Activated T-helper 9 cell treated with anti-CD3 and anti-CD28 coated beads, Interleukin-2, amount 50 U/mL, for 16 hours (primary cell): ENCODE data around the gene MED17.

Source experiments
- DNase-seq: peaks from one replicate; pipeline ENCODE4 v3.0.0-alpha.2; 2020; ENCODE audit warnings: low read depth

The MED17 gene

GRCh38 chr11:93817426-93818348 is 33.6 kb downstream of the MED17 start:
- DNase-seq = no peak

- no peak for DNase-seq
Observed at GRCh38 chr11:93819966-93820695, 36.0 kb downstream of the MED17 start.

- DNase-seq = no peak
Observed at GRCh38 chr11:93820847-93821246, 36.8 kb downstream of the MED17 start.

GRCh38 chr11:93821617-93822016 is 37.5 kb downstream of the MED17 start:
- no peak for DNase-seq

- DNase-seq = no peak
Observed at GRCh38 chr11:93822359-93822758, 38.3 kb downstream of the MED17 start.

- DNase-seq = no peak
Observed at GRCh38 chr11:93823210-93823609, 39.1 kb downstream of the MED17 start.

GRCh38 chr11:93827363-93827762 is 43.3 kb downstream of the MED17 start:
- DNase-seq = no peak

- DNase-seq = no peak
Observed at GRCh38 chr11:93829598-93829997, 45.5 kb downstream of the MED17 start.

- no peak for DNase-seq
Observed at GRCh38 chr11:93831343-93832127, 47.5 kb downstream of the MED17 start.

GRCh38 chr11:93832780-93833179 is 48.7 kb downstream of the MED17 start:
- DNase-seq = no peak

GRCh38 chr11:93838967-93839366 is 54.9 kb downstream of the MED17 start:
- DNase-seq = no peak

GRCh38 chr11:93840180-93840579 is 56.1 kb downstream of the MED17 start:
- no peak for DNase-seq

GRCh38 chr11:93840981-93841380 is 56.9 kb downstream of the MED17 start:
- no peak for DNase-seq

GRCh38 chr11:93841446-93841845 is 57.4 kb downstream of the MED17 start:
- no peak for DNase-seq

- DNase-seq = no peak
Observed at GRCh38 chr11:93842034-93842433, 58.0 kb downstream of the MED17 start.

GRCh38 chr11:93842461-93842860 is 58.4 kb downstream of the MED17 start:
- DNase-seq = no peak

- DNase-seq = no peak
Observed at GRCh38 chr11:93843906-93844305, 59.8 kb downstream of the MED17 start.

GRCh38 chr11:93844568-93844967 is 60.5 kb downstream of the MED17 start:
- DNase-seq = no peak

- no peak for DNase-seq
Observed at GRCh38 chr11:93845181-93846092, 61.4 kb downstream of the MED17 start.

- no peak for DNase-seq
Observed at GRCh38 chr11:93846411-93846810, 62.3 kb downstream of the MED17 start.

- no peak for DNase-seq
Observed at GRCh38 chr11:93849201-93849600, 65.1 kb downstream of the MED17 start.
